OCI-M2 (cell line): ENCODE results near the gene TTK.

Experiments used
- DNase-seq: peaks from one replicate; lab custom pipeline; 2025; ENCODE audit not compliant: unreplicated experiment; lab: John Stamatoyannopoulos, UW

The TTK gene

DNA sequence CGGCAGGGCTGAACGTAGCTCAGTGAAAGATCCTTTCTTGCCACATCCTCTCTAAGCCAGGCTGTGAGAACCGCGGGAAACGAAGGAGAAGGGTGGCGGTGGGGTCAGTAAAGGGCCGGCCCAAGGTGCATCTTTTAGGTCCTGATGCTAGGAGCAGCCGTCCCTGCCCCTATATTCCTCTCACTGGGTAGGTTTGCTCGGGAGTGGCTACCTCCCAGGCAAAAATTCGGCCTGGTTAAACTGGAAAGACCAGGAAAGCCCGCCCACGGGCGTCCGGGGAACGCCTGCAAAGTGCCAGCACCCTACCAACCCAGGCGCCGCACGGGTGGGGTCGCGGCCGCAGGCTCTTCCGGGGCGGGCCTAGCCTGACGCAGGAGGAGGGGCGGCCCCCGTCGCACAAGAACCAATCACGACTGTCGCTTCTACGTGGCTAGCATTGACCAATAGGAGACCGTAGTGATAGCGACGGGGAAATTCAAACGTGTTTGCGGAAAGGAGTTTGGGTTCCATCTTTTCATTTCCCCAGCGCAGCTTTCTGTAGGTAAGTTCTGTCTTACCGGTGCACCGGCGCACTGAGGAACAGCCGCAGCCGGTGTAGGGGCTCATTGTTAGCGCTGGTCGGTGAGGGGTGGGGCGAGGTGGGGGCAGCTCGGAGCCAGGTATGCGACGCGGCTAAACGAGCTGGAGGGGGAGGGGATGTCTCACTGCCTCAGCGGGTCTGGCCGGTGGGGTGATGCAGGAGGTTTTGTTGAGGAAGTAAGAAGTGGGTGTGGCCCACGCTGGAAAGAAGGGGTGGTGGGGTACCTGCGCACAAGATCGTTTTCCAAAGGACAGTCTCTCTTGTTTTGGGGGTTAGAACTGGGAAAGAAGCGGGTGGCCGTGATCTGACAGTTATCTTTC, at the start of gene TTK:
Gene TTK, plus strand, starts transcription at position 477 of the 900 bp plus-strand sequence. CDS start 1,195 bp downstream, outside the sequence.
- DNase-seq = peak; percentile 78

GRCh38 chr6:79954849-79955248, 49.6 kb upstream of the TTK start:
- DNase-seq = no peak

DNA sequence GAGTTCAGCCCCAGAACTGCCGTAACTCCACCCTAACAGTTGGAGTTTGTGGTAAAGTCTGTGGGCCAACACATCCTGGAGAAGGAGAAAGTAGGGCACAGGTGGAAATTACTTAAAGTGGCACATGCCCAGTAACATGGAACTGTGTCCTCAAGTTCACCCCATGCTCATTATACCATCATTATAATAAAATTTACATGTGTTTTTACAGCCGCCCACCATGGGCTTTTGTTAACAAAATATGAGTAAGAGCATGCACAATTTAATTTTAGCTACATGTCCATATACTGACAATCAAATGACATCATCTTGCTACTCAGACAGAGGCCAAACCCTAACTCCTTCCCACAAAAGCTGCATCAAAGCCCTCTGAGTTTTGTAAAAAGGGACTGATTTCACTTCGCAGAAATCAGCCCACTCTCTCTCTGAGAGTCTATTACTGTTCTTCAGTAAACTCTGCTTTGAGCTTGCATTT, 39.8 kb upstream of the TTK start:
- DNase-seq = no peak

DNA sequence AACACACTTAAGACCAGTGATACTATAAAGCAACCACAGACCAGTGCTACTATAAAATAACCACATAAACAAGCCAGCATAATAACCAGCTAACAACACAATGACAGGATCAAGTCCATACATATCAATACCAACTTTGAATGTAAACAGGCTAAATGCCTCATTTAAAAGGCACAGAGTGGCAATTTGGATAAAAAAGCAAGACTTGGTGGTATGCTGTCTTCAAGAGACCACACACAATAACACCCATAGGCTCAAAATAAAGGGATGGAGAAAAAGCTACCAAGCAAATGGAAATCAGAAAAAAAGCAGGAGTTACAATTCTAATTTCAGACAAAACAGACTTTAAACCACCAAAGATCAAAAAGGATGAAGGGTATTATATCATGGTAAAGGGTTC, 37.3 kb upstream of the TTK start:
- DNase-seq = no peak

DNA sequence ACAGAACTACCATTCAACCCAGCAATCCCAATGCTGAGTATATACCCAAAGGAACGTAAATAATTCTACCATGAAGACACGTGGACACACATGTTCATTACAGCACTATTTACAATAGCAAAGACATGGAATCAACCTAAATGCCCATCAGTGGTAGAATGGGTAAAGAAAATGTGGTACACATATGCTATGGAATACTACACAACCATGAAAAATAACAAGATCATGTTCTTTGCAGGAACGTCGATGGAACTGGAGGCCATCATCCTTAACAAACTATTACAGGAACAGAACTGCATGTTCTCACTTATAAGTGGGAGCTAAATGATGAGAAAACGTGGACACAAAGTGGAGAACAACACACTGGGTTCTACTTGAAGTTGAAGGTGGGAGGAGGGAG, 34.7 kb upstream of the TTK start:
- DNase-seq = no peak

DNA sequence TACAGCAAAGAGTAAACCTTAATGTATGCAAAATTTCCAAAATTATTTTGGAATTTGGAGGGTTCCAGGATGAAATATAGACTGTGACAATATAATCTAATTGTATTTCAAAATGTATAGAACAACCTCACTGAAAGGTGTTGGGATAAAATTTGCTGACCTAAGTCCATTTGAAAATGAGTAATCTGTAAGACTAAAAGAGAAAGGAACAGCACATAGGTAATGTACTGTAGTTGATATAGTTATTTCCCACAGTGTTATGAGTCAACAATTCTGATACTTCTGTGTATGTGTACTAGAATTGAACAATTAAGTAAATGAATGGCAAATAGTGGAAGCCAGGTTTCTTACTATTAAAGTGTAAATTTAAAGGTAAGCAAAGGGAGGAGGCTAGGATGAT, 33.3 kb upstream of the TTK start:
- no peak for DNase-seq

DNA sequence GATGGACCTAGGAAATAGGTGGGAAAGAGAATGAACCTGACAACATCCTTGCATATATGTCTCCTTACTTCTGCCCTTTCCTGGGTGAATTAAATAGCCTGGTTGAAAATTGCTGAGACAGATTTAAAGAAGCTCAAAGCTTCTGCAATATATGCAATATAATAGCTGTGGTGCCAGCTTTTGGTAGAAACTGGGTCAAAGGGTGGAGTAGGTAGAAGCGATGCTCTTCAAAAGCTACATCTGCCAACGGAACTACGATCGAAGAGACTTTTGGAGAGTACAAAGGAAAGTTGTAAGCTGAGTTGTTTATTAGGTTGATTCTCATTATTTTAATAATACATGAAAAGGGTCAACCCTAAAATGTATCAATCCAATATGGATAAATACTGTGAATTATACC, 22.8 kb upstream of the TTK start:
- no peak for DNase-seq

- no peak for DNase-seq
Observed at GRCh38 chr6:79984261-79984660, 20.2 kb upstream of the TTK start.

GRCh38 chr6:79985128-79985527, 19.3 kb upstream of the TTK start:
- no peak for DNase-seq

- DNase-seq = no peak
Observed at GRCh38 chr6:79989641-79990040, 14.8 kb upstream of the TTK start.

DNA sequence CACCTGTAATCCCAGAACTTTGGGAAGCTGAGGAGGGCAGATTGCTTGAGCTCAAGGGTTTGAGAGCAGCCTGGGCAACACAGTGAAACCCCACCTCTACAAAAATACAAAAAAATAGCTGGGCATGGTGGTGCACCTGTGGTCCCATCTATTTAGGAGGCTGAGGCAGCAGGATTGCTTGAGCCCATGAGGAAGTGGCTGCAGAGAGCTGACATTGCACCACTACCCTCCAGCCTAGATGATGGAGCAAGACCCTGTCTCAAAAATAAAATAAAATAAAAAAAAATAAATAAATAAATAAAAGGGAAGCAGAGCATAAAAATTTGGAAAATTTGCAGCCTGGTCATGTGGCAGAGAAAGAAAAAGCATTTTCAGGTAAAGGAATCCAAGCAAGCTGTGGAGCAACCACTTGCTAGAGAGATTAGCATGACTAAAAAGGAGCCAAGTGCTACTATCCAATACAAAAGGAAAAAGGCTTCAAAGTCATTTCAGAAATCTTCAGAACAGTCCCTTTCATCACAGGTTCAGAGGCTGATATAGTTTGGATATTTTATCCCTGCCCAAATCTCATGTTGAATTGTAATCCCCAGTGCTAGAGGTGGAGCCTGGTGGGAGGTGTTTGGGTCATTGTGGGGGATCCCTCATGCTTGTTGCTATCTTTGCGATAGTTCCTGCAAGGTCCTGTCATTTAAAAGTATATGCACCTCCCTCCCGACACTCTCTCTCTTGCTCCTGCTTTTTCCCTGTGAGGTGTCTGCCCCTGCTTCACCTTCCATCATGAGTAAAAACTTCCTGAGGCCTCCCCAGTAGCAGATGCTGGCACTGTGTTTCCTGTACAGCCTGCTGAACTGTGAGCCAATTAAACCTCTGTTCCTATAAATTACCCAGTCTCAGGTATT, 11.2 kb upstream of the TTK start:
- no peak for DNase-seq

DNA sequence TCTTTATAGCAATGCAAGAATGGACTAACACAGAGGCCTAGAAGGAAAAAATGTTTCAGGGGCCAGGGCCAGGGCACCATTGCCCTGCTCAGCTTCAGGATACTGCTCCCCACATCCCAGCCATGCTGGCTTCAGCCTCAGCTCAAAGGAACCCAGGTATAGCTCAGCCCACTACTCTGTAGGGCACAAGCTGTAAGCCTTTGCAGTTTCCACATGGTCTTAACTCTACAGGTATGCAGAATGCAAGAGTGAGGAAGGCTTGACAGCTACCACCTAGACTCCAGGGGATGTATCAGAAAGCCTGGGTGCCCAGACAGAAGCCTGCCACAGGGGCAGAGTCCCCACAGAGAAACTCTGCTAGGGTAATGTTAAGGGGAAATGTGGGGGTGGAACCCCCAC, 10.5 kb upstream of the TTK start:
- DNase-seq = no peak

DNA sequence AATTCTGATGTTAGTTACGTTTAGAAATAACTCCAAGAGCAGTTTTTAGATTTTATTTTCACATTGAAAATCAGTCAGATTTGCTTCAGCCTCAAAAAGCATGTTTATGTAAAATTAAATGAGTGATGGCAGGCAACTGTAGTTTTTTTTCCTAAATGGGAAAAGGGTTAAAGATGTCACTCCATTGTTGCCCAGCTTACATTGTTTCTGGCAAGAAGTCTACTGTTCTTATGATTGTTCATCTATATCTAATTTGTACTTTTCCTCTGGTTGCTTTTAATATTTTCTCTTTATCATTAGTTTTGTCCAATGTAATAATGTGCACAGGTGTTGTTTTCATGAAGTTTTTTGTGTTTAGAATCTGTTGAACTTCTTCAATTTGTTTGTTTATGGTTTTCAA, 6.7 kb upstream of the TTK start:
- DNase-seq = no peak

DNA sequence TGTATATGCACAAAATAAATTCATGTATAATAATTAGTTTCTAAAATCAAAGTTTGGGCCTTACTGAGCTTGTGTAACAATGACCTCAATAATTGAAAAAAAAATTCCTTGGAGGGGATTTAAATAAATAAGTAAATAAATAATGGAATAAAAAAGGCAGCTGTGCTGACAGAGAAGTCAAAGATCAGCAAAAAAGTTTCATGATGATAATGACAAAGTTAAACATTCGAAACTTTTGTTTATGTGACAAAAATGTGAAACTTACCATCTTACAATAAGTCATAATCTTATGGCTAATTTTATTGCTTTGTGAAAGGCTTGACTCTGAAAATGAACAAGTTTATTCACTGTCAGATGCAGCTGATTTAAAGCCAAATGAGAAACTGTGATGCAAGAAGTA, 3.1 kb upstream of the TTK start:
- DNase-seq = no peak

DNA sequence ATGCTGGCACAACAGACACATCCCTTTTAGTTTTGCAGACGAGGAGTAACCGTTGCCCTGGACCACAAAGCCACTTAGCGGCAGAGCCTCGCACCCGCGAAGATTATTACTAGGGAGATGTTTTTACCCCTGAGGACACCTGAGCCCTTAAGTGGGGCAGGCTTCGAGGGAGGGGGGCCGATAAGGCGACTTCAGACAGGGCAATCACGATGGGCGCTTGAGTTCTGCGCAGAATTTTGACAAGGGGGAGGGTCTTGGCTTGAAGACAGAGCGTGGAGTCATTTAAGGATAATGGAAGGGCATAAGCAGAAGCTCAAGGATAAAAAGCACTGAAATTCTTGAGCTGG, 650 bp upstream of the TTK start:
- no peak for DNase-seq

DNA sequence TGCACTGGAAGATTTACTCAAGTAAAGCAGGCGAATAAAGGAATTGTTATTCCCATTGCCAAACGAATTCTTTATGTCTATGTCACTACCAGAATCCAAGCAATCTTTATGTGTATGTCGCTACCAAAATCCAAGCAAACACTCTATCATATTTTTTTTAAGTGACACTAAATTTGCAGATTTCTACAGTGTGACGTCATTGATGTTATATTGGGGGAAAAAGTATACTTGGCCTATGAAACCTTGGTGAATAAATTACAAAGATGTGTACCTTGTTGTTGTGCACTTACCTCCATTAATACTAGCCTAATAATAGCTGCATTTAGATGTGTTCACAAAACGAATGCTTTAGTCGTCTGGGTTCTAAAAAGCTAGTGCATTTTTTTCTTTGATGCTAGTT, 957 bp downstream of the TTK start:
- DNase-seq = no peak

DNA sequence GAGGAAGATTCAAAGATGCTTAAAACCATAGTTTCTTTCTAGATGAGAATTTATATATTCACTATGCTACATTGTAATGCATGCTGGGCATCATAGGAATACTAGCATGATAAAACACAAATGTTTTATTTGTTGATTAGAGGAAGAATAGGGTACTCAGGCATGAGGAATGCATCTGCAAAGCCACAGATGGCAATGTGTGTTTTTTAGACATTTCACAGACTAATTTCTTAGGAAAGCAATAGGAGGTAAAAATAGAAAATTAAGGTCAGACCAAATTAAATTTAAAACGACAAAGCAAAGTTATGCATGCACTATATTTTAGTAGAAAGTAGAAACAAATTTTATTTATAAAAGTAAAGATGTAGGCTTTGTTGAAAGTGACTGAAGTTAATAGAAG, 2.1 kb downstream of the TTK start:
- DNase-seq = no peak

DNA sequence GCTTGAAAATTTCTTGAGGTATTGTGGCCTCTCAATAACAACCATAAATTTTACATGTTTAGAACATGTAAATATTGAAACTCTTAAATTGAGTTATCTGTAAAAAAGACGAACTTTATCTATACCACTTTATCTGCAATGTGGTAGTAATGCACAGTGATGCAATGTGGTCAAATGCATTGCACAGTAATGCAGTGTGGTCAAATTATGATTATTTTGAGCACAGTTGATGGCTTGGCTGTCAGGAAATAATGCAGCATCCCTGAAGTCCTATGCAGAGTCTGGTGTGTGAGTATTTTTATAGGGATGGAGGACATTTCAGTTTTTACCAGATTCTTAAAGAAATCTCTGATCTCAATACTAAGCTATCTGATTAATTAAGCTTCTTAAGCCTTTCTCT, 5.1 kb downstream of the TTK start:
- DNase-seq = no peak

DNA sequence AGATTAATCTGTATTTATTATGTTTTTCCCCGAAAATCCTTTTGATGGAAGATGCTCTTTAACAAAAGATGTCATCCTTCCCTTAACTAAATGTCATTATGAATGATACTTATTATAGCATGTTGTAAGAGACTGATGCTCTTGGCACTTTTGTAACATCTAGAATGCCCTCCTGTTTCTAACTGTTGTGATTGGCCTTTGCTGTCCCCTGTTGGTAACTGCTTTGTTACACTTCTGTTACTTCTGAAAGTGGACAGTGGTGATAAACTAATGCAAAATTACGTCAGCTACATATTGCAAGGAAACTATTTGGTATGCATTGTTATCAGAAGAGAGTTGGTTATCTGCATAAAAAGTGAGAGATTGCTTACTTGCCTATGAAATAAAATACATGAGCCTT, 5.8 kb downstream of the TTK start:
- DNase-seq = no peak

DNA sequence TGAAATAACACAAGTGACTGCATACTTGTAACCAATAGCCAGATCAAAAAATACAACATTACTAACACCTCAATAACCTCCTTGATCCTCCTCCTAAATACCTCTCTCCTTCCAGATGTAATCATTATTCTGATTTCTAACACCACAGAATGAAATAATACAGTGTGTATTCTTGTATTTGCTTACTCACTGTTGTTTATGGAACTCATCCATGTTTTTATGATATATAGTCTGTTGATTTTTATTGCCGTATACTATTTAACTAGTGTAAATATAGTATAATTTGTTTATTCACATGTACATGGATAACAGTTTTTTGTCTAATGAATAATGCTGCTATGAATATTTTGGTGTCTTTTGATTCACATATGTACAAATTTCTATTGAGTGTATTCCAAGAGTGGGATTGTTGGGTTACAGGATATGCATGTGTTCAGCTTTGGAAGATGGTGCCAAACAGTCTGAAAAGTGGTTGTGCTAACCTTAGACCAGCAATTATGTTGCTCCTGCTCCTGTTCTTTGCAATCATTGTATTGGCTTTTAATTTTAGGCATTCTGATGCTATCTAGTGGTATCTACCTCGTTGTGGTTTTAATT, 11.5 kb downstream of the TTK start:
- no peak for DNase-seq

DNA sequence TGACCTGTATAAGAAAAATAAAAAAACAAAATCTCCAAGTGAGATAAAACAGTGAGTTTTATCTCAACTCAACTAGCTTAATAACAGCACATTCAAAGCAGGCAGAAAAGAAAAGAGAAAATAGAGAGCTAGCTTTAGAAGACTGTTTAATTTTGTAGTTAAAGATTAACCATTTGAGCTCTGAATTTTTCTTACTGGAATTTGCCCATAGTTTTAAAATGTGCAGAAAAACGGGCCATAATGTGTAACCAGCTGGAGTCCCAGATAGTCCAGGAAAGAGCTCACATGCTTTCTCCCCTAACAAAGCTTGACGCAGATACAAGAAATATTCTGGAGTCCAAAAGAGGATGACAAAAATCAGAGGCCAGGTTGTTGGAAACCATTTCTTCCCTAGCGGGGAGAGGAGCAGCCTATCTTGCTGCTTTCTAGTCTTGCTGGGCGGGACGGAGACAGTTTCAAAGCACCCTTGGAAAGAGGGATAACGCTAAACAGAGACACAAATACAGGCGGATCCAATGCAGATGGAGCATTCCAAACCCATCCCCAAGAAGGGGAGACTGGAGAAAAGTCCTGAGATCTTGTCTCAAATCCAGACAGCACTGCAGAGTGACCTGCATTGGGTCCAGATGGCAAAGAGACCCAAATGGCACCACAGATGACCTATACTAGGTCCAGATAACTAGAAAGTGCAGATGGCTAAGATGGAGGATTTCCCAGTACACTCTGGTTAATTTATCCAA, 16.1 kb downstream of the TTK start:
- no peak for DNase-seq
